COLO668 (cell line): ENCODE data around the gene ACSS3.
"Not testable (repeated sequence)": the region's sequence is repeated elsewhere in the genome, so short reads cannot be mapped to it uniquely, and the experiment has no call there.

ENCODE experiments used
- DNase-seq: peaks from one replicate; lab custom pipeline; 2025; ENCODE audit not compliant: unreplicated experiment; lab: John Stamatoyannopoulos, UW

ACSS3 gene

GRCh38 chr12:81077686-81078441 lies at the start of gene ACSS3:
Gene ACSS3 (plus strand): TSS chr12:81078079. CDS start chr12:81078121, 42 bp downstream.
- DNase-seq = peak; percentile 58

GRCh38 chr12:81034926-81035325 lies 43.0 kb upstream of the ACSS3 start:
- no peak for DNase-seq

GRCh38 chr12:81039231-81039630 lies 38.6 kb upstream of the ACSS3 start:
- DNase-seq = no peak

- DNase-seq = no peak
These were observed 33.7 kb upstream of the ACSS3 start for GRCh38 chr12:81043979-81044740.

GRCh38 chr12:81064971-81065370 lies 12.9 kb upstream of the ACSS3 start:
- DNase-seq = not testable (repeated sequence)

- DNase-seq = no peak
These were observed 7.0 kb upstream of the ACSS3 start for GRCh38 chr12:81070846-81071245.

GRCh38 chr12:81075539-81075938 lies 2.3 kb upstream of the ACSS3 start:
- DNase-seq = no peak

- DNase-seq = no peak
These were observed 572 bp upstream of the ACSS3 start for GRCh38 chr12:81077329-81077685.

GRCh38 chr12:81078469-81079196 lies 754 bp downstream of the ACSS3 start:
- DNase-seq = no peak

GRCh38 chr12:81079280-81080076 lies 1.6 kb downstream of the ACSS3 start:
- DNase-seq = no peak

- no peak for DNase-seq
These were observed 2.6 kb downstream of the ACSS3 start for GRCh38 chr12:81080431-81080983.

- no peak for DNase-seq
These were observed 3.8 kb downstream of the ACSS3 start for GRCh38 chr12:81081726-81082125.

- DNase-seq = no peak
These were observed 5.1 kb downstream of the ACSS3 start for GRCh38 chr12:81083018-81083417.

GRCh38 chr12:81083906-81084513 lies 6.1 kb downstream of the ACSS3 start:
- no peak for DNase-seq

GRCh38 chr12:81084811-81085350 lies 7.0 kb downstream of the ACSS3 start:
- DNase-seq = no peak

- no peak for DNase-seq
These were observed 8.0 kb downstream of the ACSS3 start for GRCh38 chr12:81085832-81086231.

GRCh38 chr12:81086342-81086741 lies 8.5 kb downstream of the ACSS3 start:
- no peak for DNase-seq

GRCh38 chr12:81088221-81088620 lies 10.3 kb downstream of the ACSS3 start:
- no peak for DNase-seq

GRCh38 chr12:81089412-81089811 lies 11.5 kb downstream of the ACSS3 start:
- DNase-seq = no peak

- DNase-seq = no peak
These were observed 14.2 kb downstream of the ACSS3 start for GRCh38 chr12:81092053-81092452.
